ENCODE results near the gene PRRG3. TPM values are rescaled to one million over a fixed set of nuclear protein-coding genes. Genes with fewer than 3 reads are reported as not detected.

The PRRG3 gene
- total RNA-seq, 1 donor from 2014 or later, result 5.6 TPM

DNA sequence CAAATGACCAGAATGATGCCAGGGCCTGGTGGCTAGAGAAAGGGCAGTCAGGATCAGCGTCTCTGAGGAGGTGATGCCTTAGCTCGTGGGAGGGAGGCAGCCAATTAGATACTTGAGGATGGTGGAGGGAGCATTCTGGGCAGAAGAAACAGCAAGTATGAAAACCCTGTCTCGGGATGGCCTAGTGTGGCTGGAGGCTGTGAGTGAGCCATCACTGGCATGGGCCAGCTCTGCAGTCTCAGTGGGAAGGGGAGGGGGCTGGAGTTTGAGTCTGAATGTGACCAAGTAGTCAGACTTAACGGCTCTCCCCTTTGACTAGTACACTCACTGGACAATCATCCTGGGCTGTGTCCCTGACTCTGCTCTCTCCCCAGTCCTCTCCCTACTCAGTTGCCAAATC is 46.3 kb downstream of the PRRG3 start:
- TF ChIP-seq, protein P1, sequence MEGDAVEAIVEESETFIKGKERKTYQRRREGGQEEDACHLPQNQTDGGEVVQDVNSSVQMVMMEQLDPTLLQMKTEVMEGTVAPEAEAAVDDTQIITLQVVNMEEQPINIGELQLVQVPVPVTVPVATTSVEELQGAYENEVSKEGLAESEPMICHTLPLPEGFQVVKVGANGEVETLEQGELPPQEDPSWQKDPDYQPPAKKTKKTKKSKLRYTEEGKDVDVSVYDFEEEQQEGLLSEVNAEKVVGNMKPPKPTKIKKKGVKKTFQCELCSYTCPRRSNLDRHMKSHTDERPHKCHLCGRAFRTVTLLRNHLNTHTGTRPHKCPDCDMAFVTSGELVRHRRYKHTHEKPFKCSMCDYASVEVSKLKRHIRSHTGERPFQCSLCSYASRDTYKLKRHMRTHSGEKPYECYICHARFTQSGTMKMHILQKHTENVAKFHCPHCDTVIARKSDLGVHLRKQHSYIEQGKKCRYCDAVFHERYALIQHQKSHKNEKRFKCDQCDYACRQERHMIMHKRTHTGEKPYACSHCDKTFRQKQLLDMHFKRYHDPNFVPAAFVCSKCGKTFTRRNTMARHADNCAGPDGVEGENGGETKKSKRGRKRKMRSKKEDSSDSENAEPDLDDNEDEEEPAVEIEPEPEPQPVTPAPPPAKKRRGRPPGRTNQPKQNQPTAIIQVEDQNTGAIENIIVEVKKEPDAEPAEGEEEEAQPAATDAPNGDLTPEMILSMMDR (IDR thresholded peaks at IDR 0.05; ENCODE audit: unreplicated experiment), result no peak
- Mint-ChIP-seq H3K4me1 (ENCODE audit: low read depth) (no peaks in the 10 kb centered on the region), H3K36me3 (ENCODE audit: insufficient read depth) (no peaks in the 10 kb centered on the region), H3K27me3 (peaks cover 7% of the 10 kb centered on the region), H3K9me3 (ENCODE audit: low read depth) (peaks cover 23% of the 10 kb centered on the region), H3K4me3 (ENCODE audit: low read depth) (no peak overlapping the region), H3K27ac (no peak overlapping the region)
- DNase-seq (ENCODE audit: low spot score, unreplicated experiment), result no peak

DNA sequence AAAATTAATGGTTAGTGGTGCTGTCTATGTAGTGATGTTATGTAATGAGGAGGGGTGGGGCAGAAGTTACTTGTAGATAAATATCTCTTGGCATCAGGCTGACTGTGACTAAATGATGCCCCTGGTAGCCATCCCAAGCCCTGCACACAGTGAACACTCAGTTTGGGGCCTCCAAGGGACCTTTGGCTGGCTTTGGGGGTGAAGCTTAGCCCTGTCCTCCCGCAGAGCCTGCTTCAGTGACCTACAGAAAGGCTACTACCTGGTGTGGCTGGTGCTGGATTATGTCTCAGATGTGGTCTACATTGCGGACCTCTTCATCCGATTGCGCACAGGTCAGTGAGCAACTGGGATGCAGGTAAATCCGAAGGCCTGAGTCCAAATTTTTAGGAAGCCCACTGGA is 47.1 kb downstream of the PRRG3 start:
- TF ChIP-seq, protein P1 (IDR thresholded peaks at IDR 0.05; ENCODE audit: unreplicated experiment), result no peak
- Mint-ChIP-seq H3K27ac (no peak overlapping the region), H3K4me1 (ENCODE audit: low read depth) (no peaks in the 10 kb centered on the region), H3K36me3 (ENCODE audit: insufficient read depth) (no peaks in the 10 kb centered on the region), H3K9me3 (ENCODE audit: low read depth) (peaks cover 21% of the 10 kb centered on the region), H3K27me3 (peaks cover 7% of the 10 kb centered on the region), H3K4me3 (ENCODE audit: low read depth) (no peak overlapping the region)
- DNase-seq (ENCODE audit: low spot score, unreplicated experiment), result no peak

DNA sequence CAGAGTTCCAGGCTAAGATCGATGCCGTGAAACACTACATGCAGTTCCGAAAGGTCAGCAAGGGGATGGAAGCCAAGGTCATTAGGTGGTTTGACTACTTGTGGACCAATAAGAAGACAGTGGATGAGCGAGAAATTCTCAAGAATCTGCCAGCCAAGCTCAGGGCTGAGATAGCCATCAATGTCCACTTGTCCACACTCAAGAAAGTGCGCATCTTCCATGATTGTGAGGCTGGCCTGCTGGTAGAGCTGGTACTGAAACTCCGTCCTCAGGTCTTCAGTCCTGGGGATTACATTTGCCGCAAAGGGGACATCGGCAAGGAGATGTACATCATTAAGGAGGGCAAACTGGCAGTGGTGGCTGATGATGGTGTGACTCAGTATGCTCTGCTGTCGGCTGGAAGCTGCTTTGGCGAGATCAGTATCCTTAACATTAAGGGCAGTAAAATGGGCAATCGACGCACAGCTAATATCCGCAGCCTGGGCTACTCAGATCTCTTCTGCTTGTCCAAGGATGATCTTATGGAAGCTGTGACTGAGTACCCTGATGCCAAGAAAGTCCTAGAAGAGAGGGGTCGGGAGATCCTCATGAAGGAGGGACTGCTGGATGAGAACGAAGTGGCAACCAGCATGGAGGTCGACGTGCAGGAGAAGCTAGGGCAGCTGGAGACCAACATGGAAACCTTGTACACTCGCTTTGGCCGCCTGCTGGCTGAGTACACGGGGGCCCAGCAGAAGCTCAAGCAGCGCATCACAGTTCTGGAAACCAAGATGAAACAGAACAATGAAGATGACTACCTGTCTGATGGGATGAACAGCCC is 48.6 kb downstream of the PRRG3 start:
- Mint-ChIP-seq H3K4me1 (ENCODE audit: low read depth) (no peaks in the 10 kb centered on the region), H3K27ac (no peak overlapping the region), H3K27me3 (peaks cover 11% of the 10 kb centered on the region), H3K9me3 (ENCODE audit: low read depth) (peaks cover 20% of the 10 kb centered on the region), H3K4me3 (ENCODE audit: low read depth) (no peak overlapping the region), H3K36me3 (ENCODE audit: insufficient read depth) (no peaks in the 10 kb centered on the region)
- TF ChIP-seq, protein P1 (IDR thresholded peaks at IDR 0.05; ENCODE audit: unreplicated experiment), result no peak
- no peak for DNase-seq (ENCODE audit: low spot score, unreplicated experiment)

DNA sequence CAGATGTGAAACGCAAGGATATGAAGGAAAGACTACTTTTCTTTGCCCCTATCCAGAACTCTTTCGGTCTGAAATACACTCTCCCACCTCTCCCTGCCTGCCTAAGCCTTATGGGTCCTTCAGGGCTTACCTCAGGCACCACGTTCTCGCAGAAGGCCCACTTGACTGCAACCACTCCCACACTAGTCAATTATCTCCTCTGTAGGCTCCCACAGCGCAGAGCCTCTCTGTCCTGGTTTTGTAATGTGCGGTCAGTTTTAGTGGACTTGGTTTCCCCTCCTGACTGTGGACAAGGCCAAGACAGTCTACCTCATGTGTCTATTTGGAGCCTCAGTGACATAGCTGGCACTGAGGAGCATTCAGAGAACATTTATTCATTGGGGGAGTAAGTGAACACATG is 50.4 kb downstream of the PRRG3 start:
- TF ChIP-seq, protein P1 (IDR thresholded peaks at IDR 0.05; ENCODE audit: unreplicated experiment), result no peak
- Mint-ChIP-seq H3K4me1 (ENCODE audit: low read depth) (no peaks in the 10 kb centered on the region), H3K9me3 (ENCODE audit: low read depth) (peaks cover 22% of the 10 kb centered on the region), H3K27ac (no peak overlapping the region), H3K4me3 (ENCODE audit: low read depth) (no peak overlapping the region), H3K27me3 (peaks cover 21% of the 10 kb centered on the region), H3K36me3 (ENCODE audit: insufficient read depth) (no peaks in the 10 kb centered on the region)
- no peak for DNase-seq (ENCODE audit: low spot score, unreplicated experiment)

DNA sequence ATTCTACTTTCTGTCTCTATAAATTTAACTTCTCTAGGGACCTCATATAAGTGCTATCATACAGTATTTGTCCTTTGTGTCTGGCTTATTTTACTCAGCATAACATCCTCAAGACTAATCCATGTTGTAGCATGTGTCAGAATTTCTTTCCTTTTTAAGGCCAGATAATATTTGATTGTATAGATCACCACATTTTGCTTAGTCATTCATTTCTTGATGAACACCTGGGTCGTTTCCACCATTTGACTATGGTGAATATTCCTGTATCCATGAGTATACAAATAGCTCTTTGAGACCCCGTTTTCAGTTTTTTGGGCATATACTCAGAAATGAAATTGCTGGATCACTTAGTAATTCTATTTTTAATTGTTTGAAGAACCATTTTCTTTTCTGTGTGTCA is 51.2 kb downstream of the PRRG3 start:
- DNase-seq (ENCODE audit: low spot score, unreplicated experiment), result no peak
- Mint-ChIP-seq H3K36me3 (ENCODE audit: insufficient read depth) (no peaks in the 10 kb centered on the region), H3K4me3 (ENCODE audit: low read depth) (no peak overlapping the region), H3K27ac (no peak overlapping the region), H3K27me3 (peaks cover 26% of the 10 kb centered on the region), H3K4me1 (ENCODE audit: low read depth) (no peaks in the 10 kb centered on the region), H3K9me3 (ENCODE audit: low read depth) (peaks cover 20% of the 10 kb centered on the region)
- TF ChIP-seq, protein P1 (IDR thresholded peaks at IDR 0.05; ENCODE audit: unreplicated experiment), result no peak

Data from progenitor cell of endocrine pancreas (in vitro differentiated cells).